CD4-positive, alpha-beta T cell treated with Interleukin-4 for 4 hours (primary cell): ENCODE data around the gene C1R.
A peak's percentile ranks its signal among the peaks of the same experiment; 100 is the strongest.
"Not testable (repeated sequence)": the region's sequence is repeated elsewhere in the genome, so short reads cannot be mapped to it uniquely, and the experiment has no call there.

Experiments
- DNase-seq: peaks from one replicate; pipeline ENCODE4 v3.0.0-alpha.2; 2020

C1R gene

GRCh38 chr12:7118881-7119280, 26.6 kb upstream of the C1R start:
- DNase-seq: no peak

GRCh38 chr12:7117670-7118069, 25.4 kb upstream of the C1R start:
- DNase-seq: no peak

- DNase-seq: no peak
Observed at GRCh38 chr12:7116916-7117315, 24.7 kb upstream of the C1R start.

GRCh38 chr12:7116196-7116595, 24.0 kb upstream of the C1R start:
- no peak for DNase-seq

- DNase-seq: no peak
Observed at GRCh38 chr12:7114851-7115250, 22.6 kb upstream of the C1R start.

GRCh38 chr12:7114008-7114407, 21.8 kb upstream of the C1R start:
- no peak for DNase-seq

GRCh38 chr12:7113389-7113871, 21.2 kb upstream of the C1R start:
- peak; percentile 76 for DNase-seq

- no peak for DNase-seq
Observed at GRCh38 chr12:7112041-7112440, 19.8 kb upstream of the C1R start.

GRCh38 chr12:7110661-7111060, 18.4 kb upstream of the C1R start:
- DNase-seq: no peak

- no peak for DNase-seq
Observed at GRCh38 chr12:7109572-7109920, 17.3 kb upstream of the C1R start.

GRCh38 chr12:7108796-7109571, 16.7 kb upstream of the C1R start, which contains the start of gene C1RL:
TSS of gene C1RL (minus strand) at chr12:7109214. CDS start at chr12:7109180, 34 bp downstream.
- DNase-seq: peak; percentile 72

GRCh38 chr12:7108003-7108795, 16.0 kb upstream of the C1R start:
- peak; percentile 78 for DNase-seq

- no peak for DNase-seq
Observed at GRCh38 chr12:7107636-7108002, 15.4 kb upstream of the C1R start.

- not testable (repeated sequence) for DNase-seq
Observed at GRCh38 chr12:7107181-7107580, 14.9 kb upstream of the C1R start.

GRCh38 chr12:7106082-7106481, 13.8 kb upstream of the C1R start:
- DNase-seq: no peak

GRCh38 chr12:7103837-7104584, 11.8 kb upstream of the C1R start:
- no peak for DNase-seq

GRCh38 chr12:7102582-7102981, 10.3 kb upstream of the C1R start:
- no peak for DNase-seq

- no peak for DNase-seq
Observed at GRCh38 chr12:7101694-7102131, 9.5 kb upstream of the C1R start.

- DNase-seq: no peak
Observed at GRCh38 chr12:7101047-7101693, 8.9 kb upstream of the C1R start.

- no peak for DNase-seq
Observed at GRCh38 chr12:7100239-7100638, 8.0 kb upstream of the C1R start.

GRCh38 chr12:7099290-7099996, 7.2 kb upstream of the C1R start:
- DNase-seq: no peak

GRCh38 chr12:7096979-7097378, 4.7 kb upstream of the C1R start:
- DNase-seq: no peak
